ENCODE data around the gene COQ9.

The COQ9 gene

DNA sequence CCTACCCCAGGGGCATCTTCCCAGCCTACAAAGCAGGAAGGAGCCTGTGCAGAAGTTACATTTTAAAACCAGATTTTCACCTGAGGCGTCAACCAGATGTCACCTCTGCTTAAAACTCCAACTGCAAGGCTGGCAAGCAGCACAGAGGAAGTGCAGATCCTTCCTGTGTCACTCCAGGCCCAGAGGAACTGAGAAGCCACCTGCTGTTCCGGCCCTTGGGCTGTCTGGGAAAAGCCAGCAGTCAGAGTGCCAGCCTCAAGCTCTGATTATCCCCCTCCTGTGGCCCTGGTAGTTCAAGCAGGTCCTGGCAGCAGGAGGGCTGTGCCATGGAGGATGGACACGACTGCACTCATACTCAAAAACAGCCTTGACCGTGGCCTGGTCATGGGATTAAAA is 25.4 kb downstream of the COQ9 start (continued):
- TF ChIP-seq, protein P1, sequence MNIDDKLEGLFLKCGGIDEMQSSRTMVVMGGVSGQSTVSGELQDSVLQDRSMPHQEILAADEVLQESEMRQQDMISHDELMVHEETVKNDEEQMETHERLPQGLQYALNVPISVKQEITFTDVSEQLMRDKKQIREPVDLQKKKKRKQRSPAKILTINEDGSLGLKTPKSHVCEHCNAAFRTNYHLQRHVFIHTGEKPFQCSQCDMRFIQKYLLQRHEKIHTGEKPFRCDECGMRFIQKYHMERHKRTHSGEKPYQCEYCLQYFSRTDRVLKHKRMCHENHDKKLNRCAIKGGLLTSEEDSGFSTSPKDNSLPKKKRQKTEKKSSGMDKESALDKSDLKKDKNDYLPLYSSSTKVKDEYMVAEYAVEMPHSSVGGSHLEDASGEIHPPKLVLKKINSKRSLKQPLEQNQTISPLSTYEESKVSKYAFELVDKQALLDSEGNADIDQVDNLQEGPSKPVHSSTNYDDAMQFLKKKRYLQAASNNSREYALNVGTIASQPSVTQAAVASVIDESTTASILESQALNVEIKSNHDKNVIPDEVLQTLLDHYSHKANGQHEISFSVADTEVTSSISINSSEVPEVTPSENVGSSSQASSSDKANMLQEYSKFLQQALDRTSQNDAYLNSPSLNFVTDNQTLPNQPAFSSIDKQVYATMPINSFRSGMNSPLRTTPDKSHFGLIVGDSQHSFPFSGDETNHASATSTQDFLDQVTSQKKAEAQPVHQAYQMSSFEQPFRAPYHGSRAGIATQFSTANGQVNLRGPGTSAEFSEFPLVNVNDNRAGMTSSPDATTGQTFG (tag by site-specific recombination; IDR thresholded peaks at IDR 0.05; ENCODE audit: borderline replicate concordance), result no peak
- TF ChIP-seq ZNF529 (tag by site-specific recombination; IDR thresholded peaks at IDR 0.05; ENCODE audit: insufficient replicate concordance) (no peak), FEZF1 (tag by site-specific recombination; IDR thresholded peaks at IDR 0.05) (no peak), ZNF670 (tag by site-specific recombination; IDR thresholded peaks at IDR 0.05; ENCODE audit: low read depth) (no peak), ZNF138 (tag by site-specific recombination; IDR thresholded peaks at IDR 0.05; ENCODE audit: borderline replicate concordance) (no peak), ZNF341 (tag by site-specific recombination; IDR thresholded peaks at IDR 0.05; ENCODE audit: low read depth) (peak; percentile 59; the same call in 1 of the 2 replicates), ZNF174 (tag by site-specific recombination; IDR thresholded peaks at IDR 0.05) (no peak), MYNN (tag by site-specific recombination; IDR thresholded peaks at IDR 0.05; ENCODE audit: borderline replicate concordance) (no peak)
- TF ChIP-seq, protein P2, sequence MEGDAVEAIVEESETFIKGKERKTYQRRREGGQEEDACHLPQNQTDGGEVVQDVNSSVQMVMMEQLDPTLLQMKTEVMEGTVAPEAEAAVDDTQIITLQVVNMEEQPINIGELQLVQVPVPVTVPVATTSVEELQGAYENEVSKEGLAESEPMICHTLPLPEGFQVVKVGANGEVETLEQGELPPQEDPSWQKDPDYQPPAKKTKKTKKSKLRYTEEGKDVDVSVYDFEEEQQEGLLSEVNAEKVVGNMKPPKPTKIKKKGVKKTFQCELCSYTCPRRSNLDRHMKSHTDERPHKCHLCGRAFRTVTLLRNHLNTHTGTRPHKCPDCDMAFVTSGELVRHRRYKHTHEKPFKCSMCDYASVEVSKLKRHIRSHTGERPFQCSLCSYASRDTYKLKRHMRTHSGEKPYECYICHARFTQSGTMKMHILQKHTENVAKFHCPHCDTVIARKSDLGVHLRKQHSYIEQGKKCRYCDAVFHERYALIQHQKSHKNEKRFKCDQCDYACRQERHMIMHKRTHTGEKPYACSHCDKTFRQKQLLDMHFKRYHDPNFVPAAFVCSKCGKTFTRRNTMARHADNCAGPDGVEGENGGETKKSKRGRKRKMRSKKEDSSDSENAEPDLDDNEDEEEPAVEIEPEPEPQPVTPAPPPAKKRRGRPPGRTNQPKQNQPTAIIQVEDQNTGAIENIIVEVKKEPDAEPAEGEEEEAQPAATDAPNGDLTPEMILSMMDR (tag by site-specific recombination; IDR thresholded peaks at IDR 0.05), result no peak
- TF ChIP-seq, protein P3, sequence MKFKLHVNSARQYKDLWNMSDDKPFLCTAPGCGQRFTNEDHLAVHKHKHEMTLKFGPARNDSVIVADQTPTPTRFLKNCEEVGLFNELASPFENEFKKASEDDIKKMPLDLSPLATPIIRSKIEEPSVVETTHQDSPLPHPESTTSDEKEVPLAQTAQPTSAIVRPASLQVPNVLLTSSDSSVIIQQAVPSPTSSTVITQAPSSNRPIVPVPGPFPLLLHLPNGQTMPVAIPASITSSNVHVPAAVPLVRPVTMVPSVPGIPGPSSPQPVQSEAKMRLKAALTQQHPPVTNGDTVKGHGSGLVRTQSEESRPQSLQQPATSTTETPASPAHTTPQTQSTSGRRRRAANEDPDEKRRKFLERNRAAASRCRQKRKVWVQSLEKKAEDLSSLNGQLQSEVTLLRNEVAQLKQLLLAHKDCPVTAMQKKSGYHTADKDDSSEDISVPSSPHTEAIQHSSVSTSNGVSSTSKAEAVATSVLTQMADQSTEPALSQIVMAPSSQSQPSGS (tag by site-specific recombination; IDR thresholded peaks at IDR 0.05; ENCODE audit: low read depth), result no peak
- TF ChIP-seq, protein P4, sequence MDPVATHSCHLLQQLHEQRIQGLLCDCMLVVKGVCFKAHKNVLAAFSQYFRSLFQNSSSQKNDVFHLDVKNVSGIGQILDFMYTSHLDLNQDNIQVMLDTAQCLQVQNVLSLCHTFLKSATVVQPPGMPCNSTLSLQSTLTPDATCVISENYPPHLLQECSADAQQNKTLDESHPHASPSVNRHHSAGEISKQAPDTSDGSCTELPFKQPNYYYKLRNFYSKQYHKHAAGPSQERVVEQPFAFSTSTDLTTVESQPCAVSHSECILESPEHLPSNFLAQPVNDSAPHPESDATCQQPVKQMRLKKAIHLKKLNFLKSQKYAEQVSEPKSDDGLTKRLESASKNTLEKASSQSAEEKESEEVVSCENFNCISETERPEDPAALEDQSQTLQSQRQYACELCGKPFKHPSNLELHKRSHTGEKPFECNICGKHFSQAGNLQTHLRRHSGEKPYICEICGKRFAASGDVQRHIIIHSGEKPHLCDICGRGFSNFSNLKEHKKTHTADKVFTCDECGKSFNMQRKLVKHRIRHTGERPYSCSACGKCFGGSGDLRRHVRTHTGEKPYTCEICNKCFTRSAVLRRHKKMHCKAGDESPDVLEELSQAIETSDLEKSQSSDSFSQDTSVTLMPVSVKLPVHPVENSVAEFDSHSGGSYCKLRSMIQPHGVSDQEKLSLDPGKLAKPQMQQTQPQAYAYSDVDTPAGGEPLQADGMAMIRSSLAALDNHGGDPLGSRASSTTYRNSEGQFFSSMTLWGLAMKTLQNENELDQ (tag by site-specific recombination; IDR thresholded peaks at IDR 0.05; ENCODE audit: low read depth), result no peak
- TF ChIP-seq, protein P5, sequence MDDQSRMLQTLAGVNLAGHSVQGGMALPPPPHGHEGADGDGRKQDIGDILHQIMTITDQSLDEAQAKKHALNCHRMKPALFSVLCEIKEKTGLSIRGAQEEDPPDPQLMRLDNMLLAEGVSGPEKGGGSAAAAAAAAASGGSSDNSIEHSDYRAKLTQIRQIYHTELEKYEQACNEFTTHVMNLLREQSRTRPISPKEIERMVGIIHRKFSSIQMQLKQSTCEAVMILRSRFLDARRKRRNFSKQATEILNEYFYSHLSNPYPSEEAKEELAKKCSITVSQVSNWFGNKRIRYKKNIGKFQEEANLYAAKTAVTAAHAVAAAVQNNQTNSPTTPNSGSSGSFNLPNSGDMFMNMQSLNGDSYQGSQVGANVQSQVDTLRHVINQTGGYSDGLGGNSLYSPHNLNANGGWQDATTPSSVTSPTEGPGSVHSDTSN (CRISPR knock-in tag; IDR thresholded peaks at IDR 0.05), result no peak
- TF ChIP-seq, protein P6, sequence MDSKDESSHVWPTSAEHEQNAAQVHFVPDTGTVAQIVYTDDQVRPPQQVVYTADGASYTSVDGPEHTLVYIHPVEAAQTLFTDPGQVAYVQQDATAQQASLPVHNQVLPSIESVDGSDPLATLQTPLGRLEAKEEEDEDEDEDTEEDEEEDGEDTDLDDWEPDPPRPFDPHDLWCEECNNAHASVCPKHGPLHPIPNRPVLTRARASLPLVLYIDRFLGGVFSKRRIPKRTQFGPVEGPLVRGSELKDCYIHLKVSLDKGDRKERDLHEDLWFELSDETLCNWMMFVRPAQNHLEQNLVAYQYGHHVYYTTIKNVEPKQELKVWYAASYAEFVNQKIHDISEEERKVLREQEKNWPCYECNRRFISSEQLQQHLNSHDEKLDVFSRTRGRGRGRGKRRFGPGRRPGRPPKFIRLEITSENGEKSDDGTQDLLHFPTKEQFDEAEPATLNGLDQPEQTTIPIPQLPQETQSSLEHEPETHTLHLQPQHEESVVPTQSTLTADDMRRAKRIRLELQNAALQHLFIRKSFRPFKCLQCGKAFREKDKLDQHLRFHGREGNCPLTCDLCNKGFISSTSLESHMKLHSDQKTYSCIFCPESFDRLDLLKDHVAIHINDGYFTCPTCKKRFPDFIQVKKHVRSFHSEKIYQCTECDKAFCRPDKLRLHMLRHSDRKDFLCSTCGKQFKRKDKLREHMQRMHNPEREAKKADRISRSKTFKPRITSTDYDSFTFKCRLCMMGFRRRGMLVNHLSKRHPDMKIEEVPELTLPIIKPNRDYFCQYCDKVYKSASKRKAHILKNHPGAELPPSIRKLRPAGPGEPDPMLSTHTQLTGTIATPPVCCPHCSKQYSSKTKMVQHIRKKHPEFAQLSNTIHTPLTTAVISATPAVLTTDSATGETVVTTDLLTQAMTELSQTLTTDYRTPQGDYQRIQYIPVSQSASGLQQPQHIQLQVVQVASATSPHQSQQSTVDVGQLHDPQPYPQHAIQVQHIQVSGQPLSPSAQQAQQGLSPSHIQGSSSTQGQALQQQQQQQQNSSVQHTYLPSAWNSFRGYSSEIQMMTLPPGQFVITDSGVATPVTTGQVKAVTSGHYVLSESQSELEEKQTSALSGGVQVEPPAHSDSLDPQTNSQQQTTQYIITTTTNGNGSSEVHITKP (tag by site-specific recombination; IDR thresholded peaks at IDR 0.05), result 0 out of 2 replicates have a peak, but pooled peaks have one; percentile 8
